Suppressor macrophage treated with lipopolysaccharide for 1 hour (primary cell): ENCODE results near the gene CXXC4.

Source experiments
- DNase-seq, 3 donors: peaks; one replicate each; pipeline ENCODE4 v3.0.0-alpha.2; 2020 to 2022

Gene CXXC4

GRCh38 chr4:104488151-104488550, 6.5 kb downstream of the CXXC4 start:
- DNase-seq: no peak

GRCh38 chr4:104486716-104487504, 7.8 kb downstream of the CXXC4 start:
- DNase-seq: no peak

- no peak for DNase-seq
These were observed 19.0 kb downstream of the CXXC4 start for GRCh38 chr4:104475652-104476051.

GRCh38 chr4:104472766-104473165, 21.9 kb downstream of the CXXC4 start:
- no peak for DNase-seq

- no peak for DNase-seq
These were observed 23.9 kb downstream of the CXXC4 start for GRCh38 chr4:104470770-104471169.

GRCh38 chr4:104469794-104470193, 24.9 kb downstream of the CXXC4 start:
- DNase-seq: no peak

GRCh38 chr4:104465619-104466018, 29.1 kb downstream of the CXXC4 start:
- DNase-seq: no peak

GRCh38 chr4:104465201-104465600, 29.5 kb downstream of the CXXC4 start:
- no peak for DNase-seq

- no peak for DNase-seq
These were observed 32.1 kb downstream of the CXXC4 start for GRCh38 chr4:104462641-104463040.

- DNase-seq: no peak
These were observed 37.2 kb downstream of the CXXC4 start for GRCh38 chr4:104457308-104457981.

GRCh38 chr4:104451573-104451972, 43.1 kb downstream of the CXXC4 start:
- no peak for DNase-seq

GRCh38 chr4:104449537-104449936, 45.2 kb downstream of the CXXC4 start:
- no peak for DNase-seq

GRCh38 chr4:104447294-104447693, 47.4 kb downstream of the CXXC4 start:
- no peak for DNase-seq

GRCh38 chr4:104446431-104447278, 48.0 kb downstream of the CXXC4 start:
- DNase-seq: no peak

- DNase-seq: no peak
These were observed 50.0 kb downstream of the CXXC4 start for GRCh38 chr4:104444685-104445084.

GRCh38 chr4:104436542-104436941, 58.2 kb downstream of the CXXC4 start:
- no peak for DNase-seq

- DNase-seq: no peak
These were observed 65.4 kb downstream of the CXXC4 start for GRCh38 chr4:104429150-104429741.

GRCh38 chr4:104425948-104426347, 68.7 kb downstream of the CXXC4 start:
- DNase-seq: no peak

- DNase-seq: no peak
These were observed 69.7 kb downstream of the CXXC4 start for GRCh38 chr4:104424989-104425388.

GRCh38 chr4:104424475-104424941, 70.2 kb downstream of the CXXC4 start:
- DNase-seq: no peak

GRCh38 chr4:104421566-104421965, 73.1 kb downstream of the CXXC4 start:
- DNase-seq: no peak

GRCh38 chr4:104420766-104421165, 73.9 kb downstream of the CXXC4 start:
- DNase-seq: no peak
